ENCODE data around the gene EMX1. TPM values are rescaled to one million over a fixed set of nuclear protein-coding genes. Genes with fewer than 3 reads are reported as not detected.

EMX1 gene
- total RNA-seq, 1 donor from 2014 or later = not detected

GRCh38 chr2:72959995-72960981, 43.0 kb downstream of the EMX1 start:
- H3K36me3 ChIP-seq = no peaks in the 10 kb centered on the region
- TF ChIP-seq CTCF (IDR thresholded peaks at IDR 0.05) = no peak
- H3K4me1 ChIP-seq = no peaks in the 10 kb centered on the region
- H3K27ac ChIP-seq = no peak overlapping the region
- intact Hi-C loops (cut with DNase I) = no loop called here
- no peak for ATAC-seq
- no peaks in the 10 kb centered on the region for H3K27me3 ChIP-seq (ENCODE audit: low read depth)
- H3K4me3 ChIP-seq = no peak overlapping the region
- DNase-seq = no peak
- H3K9me3 ChIP-seq = no peaks in the 10 kb centered on the region

GRCh38 chr2:72961036-72961720, 43.9 kb downstream of the EMX1 start:
- no peak overlapping the region for H3K27ac ChIP-seq
- no peak for DNase-seq
- no peaks in the 10 kb centered on the region for H3K27me3 ChIP-seq (ENCODE audit: low read depth)
- ATAC-seq = no peak
- intact Hi-C loops (cut with DNase I) = no loop called here
- no peak overlapping the region for H3K4me3 ChIP-seq
- TF ChIP-seq CTCF (IDR thresholded peaks at IDR 0.05) = no peak
- H3K9me3 ChIP-seq = no peaks in the 10 kb centered on the region
- H3K4me1 ChIP-seq = no peaks in the 10 kb centered on the region
- no peaks in the 10 kb centered on the region for H3K36me3 ChIP-seq

- Histone ChIP-seq H3K9me3 (no peaks in the 10 kb centered on the region), H3K27ac (no peak overlapping the region), H3K36me3 (no peaks in the 10 kb centered on the region), H3K27me3 (ENCODE audit: low read depth) (no peaks in the 10 kb centered on the region), H3K4me3 (no peak overlapping the region), H3K4me1 (no peaks in the 10 kb centered on the region)
- DNase-seq = no peak
- TF ChIP-seq CTCF (IDR thresholded peaks at IDR 0.05) = no peak
- intact Hi-C loops (cut with DNase I) = no loop called here
- ATAC-seq = no peak
These were observed 44.6 kb downstream of the EMX1 start for GRCh38 chr2:72961853-72962468.

- no peaks in the 10 kb centered on the region for H3K9me3 ChIP-seq
- intact Hi-C loops (cut with DNase I) = no loop called here
- no peak overlapping the region for H3K27ac ChIP-seq
- H3K27me3 ChIP-seq (ENCODE audit: low read depth) = no peaks in the 10 kb centered on the region
- no peak for ATAC-seq
- no peaks in the 10 kb centered on the region for H3K36me3 ChIP-seq
- DNase-seq = no peak
- H3K4me3 ChIP-seq = no peak overlapping the region
- no peak for TF ChIP-seq CTCF (IDR thresholded peaks at IDR 0.05)
- H3K4me1 ChIP-seq = no peaks in the 10 kb centered on the region
These were observed 45.6 kb downstream of the EMX1 start for GRCh38 chr2:72962911-72963310.

GRCh38 chr2:72963423-72964145, 46.3 kb downstream of the EMX1 start:
- no peak for TF ChIP-seq CTCF (IDR thresholded peaks at IDR 0.05)
- DNase-seq (no peak), ATAC-seq (no peak)
- no peaks in the 10 kb centered on the region for H3K9me3 ChIP-seq
- H3K4me3 ChIP-seq = no peak overlapping the region
- H3K27ac ChIP-seq = no peak overlapping the region
- H3K4me1 ChIP-seq = no peaks in the 10 kb centered on the region
- no peaks in the 10 kb centered on the region for H3K27me3 ChIP-seq (ENCODE audit: low read depth)
- H3K36me3 ChIP-seq = no peaks in the 10 kb centered on the region
- intact Hi-C loops (cut with DNase I) = no loop called here
